ENCODE measurements around the gene OCA2. TPM values are rescaled to one million over a fixed set of nuclear protein-coding genes. Genes with fewer than 3 reads are reported as not detected.
A peak's percentile ranks its signal among the peaks of the same experiment; 100 is the strongest.

The OCA2 gene
- total and polyA plus RNA-seq, 11 donors: 0.04 to 0.10 (median 0.07) TPM; not detected in 8

DNA sequence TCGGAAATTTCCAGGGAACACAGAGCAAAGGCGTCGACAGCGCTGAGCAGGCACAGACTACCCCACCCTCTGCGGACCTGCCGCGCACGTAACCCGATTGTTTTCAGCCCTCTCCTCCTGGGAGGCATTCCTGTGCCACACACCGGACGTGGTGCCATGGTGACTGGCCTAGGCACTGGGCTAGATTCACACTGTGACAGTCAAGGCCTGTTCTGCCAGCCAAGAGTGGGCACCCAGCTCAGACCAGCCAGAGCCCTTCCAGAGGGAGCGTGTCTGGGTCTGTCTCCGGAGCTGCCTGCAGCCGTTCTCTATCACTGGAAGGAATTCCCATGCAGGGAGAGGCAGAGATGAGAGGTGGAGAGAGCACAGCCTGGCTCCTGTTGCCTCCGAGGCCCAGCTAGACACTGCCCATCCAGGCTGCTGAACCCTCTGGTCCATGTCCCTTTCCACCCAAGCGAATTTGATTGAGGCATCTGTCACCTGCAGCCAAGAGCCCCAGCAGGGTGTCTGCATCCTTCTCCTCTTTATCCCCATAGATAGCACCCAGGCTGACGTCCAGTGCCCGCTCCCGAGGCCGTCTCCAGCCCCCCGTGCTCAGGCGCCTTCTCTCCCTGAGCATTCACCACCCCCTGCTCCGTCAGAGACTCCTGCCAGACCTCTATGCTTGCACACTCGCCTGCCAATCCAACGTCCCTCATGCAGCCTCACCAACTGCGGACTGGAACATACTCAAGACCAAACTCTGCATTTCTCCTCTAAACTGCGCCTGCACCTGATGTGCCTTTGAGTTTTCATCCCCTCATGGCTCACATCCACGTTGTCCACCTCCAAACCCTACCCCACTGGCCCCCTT lies 267.5 kb downstream of the OCA2 start:
- DNase-seq: no peak
- ATAC-seq: peak in 1 of 4 donors; percentile 39
- no peak overlapping the region for H3K4me3 ChIP-seq
- H3K27ac ChIP-seq: no peak overlapping the region
- TF ChIP-seq, protein P1, sequence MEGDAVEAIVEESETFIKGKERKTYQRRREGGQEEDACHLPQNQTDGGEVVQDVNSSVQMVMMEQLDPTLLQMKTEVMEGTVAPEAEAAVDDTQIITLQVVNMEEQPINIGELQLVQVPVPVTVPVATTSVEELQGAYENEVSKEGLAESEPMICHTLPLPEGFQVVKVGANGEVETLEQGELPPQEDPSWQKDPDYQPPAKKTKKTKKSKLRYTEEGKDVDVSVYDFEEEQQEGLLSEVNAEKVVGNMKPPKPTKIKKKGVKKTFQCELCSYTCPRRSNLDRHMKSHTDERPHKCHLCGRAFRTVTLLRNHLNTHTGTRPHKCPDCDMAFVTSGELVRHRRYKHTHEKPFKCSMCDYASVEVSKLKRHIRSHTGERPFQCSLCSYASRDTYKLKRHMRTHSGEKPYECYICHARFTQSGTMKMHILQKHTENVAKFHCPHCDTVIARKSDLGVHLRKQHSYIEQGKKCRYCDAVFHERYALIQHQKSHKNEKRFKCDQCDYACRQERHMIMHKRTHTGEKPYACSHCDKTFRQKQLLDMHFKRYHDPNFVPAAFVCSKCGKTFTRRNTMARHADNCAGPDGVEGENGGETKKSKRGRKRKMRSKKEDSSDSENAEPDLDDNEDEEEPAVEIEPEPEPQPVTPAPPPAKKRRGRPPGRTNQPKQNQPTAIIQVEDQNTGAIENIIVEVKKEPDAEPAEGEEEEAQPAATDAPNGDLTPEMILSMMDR (IDR thresholded peaks at IDR 0.05): no peak
- TF ChIP-seq POLR2A (IDR thresholded peaks at IDR 0.05): no peak
- H3K27me3 ChIP-seq: peaks cover 0 to 27% (median 0%) of the 10 kb centered on the region in 9 donors
- WGBS, 4 donors: 48 to 57% (median 54%) methylated on average over 27 to 28 of the region's 28 CpGs
- no peaks in the 10 kb centered on the region for H3K36me3 ChIP-seq
- no peaks in the 10 kb centered on the region for H3K9me3 ChIP-seq
- intact Hi-C loops (cut with DNase I): no loop called here
- no peaks in the 10 kb centered on the region for H3K4me1 ChIP-seq

GRCh38 chr15:27828746-27829145 lies 270.4 kb downstream of the OCA2 start:
- ATAC-seq: no peak
- H3K27me3 ChIP-seq: peaks cover 0 to 27% (median 0%) of the 10 kb centered on the region in 9 donors
- H3K4me1 ChIP-seq: no peaks in the 10 kb centered on the region
- no peaks in the 10 kb centered on the region for H3K9me3 ChIP-seq
- no peak overlapping the region for H3K4me3 ChIP-seq
- intact Hi-C loops (cut with DNase I): no loop called here
- TF ChIP-seq, protein P1 (IDR thresholded peaks at IDR 0.05): no peak
- no peak for TF ChIP-seq POLR2A (IDR thresholded peaks at IDR 0.05)
- WGBS, 4 donors: 58 to 68% (median 64%) methylated on average over 10 of the region's 10 CpGs
- H3K27ac ChIP-seq: no peak overlapping the region
- H3K36me3 ChIP-seq: no peaks in the 10 kb centered on the region
- no peak for DNase-seq

- intact Hi-C loops (cut with DNase I): no loop called here
- 53 to 66% (median 60%) methylated on average over 15 of the region's 15 CpGs for whole genome bisulfite sequencing, 4 donors
- H3K4me3 ChIP-seq: no peak overlapping the region
- no peaks in the 10 kb centered on the region for H3K36me3 ChIP-seq
- H3K9me3 ChIP-seq: no peaks in the 10 kb centered on the region
- ATAC-seq: no peak
- H3K4me1 ChIP-seq: no peaks in the 10 kb centered on the region
- no peak overlapping the region for H3K27ac ChIP-seq
- TF ChIP-seq POLR2A (IDR thresholded peaks at IDR 0.05): no peak
- TF ChIP-seq, protein P1 (IDR thresholded peaks at IDR 0.05): no peak
- peaks cover 0 to 24% (median 0%) of the 10 kb centered on the region in 9 donors for H3K27me3 ChIP-seq
- no peak for DNase-seq
These were observed 272.0 kb downstream of the OCA2 start for GRCh38 chr15:27826902-27827714.

- WGBS, 4 donors: 61 to 87% (median 73%) methylated on average over 7 of the region's 7 CpGs
- no peak for TF ChIP-seq POLR2A (IDR thresholded peaks at IDR 0.05)
- TF ChIP-seq, protein P1 (IDR thresholded peaks at IDR 0.05): no peak
These were observed 272.7 kb downstream of the OCA2 start for GRCh38 chr15:27826411-27826810.

More at GRCh38 chr15:27826411-27826810, 272.7 kb downstream of the OCA2 start:
- H3K4me3 ChIP-seq: no peak overlapping the region
- peaks cover 0 to 17% (median 0%) of the 10 kb centered on the region in 9 donors for H3K27me3 ChIP-seq
- no peaks in the 10 kb centered on the region for H3K36me3 ChIP-seq
- no peaks in the 10 kb centered on the region for H3K9me3 ChIP-seq
- intact Hi-C loops (cut with DNase I): no loop called here
- H3K27ac ChIP-seq: no peak overlapping the region
- no peaks in the 10 kb centered on the region for H3K4me1 ChIP-seq
- DNase-seq: no peak
- ATAC-seq: no peak

All from heart left ventricle (tissue), 16 donors.